Nephron (organoid): Measurements from ENCODE around the gene CCDC106.

ENCODE experiments used
- H3K27ac Mint-ChIP-seq, 3 experiments: 2 replicates each; pipeline ENCODE4 v1.8.0; 2020; ENCODE audit warnings: mixed read lengths in 3 of 3, mild to moderate bottlenecking in 2 of 3, moderate library complexity in 1 of 3
- H3K27me3 Mint-ChIP-seq: 2 replicates; pipeline ENCODE4 v1.8.0; 2021; ENCODE audit warnings: low read depth, mild to moderate bottlenecking, moderate library complexity, mixed read lengths
- H3K36me3 Mint-ChIP-seq: 2 replicates; pipeline ENCODE4 v1.8.0; 2020; ENCODE audit warnings: low read depth, mixed read lengths
- H3K4me1 Mint-ChIP-seq: 2 replicates; pipeline ENCODE4 v1.8.0; 2020; ENCODE audit warnings: mixed read lengths
- H3K4me3 Mint-ChIP-seq, 3 experiments: 2 replicates each; pipeline ENCODE4 v1.8.0; 2020; ENCODE audit warnings: mild to moderate bottlenecking in 3 of 3, mixed read lengths in 3 of 3, moderate library complexity in 2 of 3
- H3K9me3 Mint-ChIP-seq: 2 replicates; pipeline ENCODE4 v1.8.0; 2020; ENCODE audit warnings: mixed read lengths
- TF ChIP-seq, protein P1 (sequence below), 3 experiments: fragments of 200-600 bp; sonication (generic); IDR thresholded peaks; one replicate each; pipeline ENCODE4 v1.5.0; 2021; ENCODE audit warnings: antibody characterized with exemption in 3 of 3; ENCODE audit not compliant: unreplicated experiment in 3 of 3

Gene CCDC106

DNA sequence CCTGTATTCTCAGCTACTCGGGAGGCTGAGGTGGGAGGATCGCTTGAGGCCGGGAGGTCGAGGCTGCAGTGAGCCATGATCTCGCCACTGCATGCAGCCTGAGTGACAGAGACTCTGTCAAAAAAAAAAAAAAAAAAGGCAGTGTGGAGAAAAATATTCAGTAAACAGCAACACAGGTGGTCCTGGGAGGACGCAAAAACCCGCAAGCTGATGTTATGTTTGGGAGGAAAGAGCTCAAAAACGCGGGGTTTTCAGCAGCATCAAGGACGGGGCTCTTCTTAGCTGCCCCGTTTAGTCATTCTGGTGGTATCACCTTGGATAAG is 23.0 kb upstream of the CCDC106 start:
- peak overlapping the region; percentile 91 to 94 (median 93) for H3K4me3 Mint-ChIP-seq
- TF ChIP-seq, protein P1, sequence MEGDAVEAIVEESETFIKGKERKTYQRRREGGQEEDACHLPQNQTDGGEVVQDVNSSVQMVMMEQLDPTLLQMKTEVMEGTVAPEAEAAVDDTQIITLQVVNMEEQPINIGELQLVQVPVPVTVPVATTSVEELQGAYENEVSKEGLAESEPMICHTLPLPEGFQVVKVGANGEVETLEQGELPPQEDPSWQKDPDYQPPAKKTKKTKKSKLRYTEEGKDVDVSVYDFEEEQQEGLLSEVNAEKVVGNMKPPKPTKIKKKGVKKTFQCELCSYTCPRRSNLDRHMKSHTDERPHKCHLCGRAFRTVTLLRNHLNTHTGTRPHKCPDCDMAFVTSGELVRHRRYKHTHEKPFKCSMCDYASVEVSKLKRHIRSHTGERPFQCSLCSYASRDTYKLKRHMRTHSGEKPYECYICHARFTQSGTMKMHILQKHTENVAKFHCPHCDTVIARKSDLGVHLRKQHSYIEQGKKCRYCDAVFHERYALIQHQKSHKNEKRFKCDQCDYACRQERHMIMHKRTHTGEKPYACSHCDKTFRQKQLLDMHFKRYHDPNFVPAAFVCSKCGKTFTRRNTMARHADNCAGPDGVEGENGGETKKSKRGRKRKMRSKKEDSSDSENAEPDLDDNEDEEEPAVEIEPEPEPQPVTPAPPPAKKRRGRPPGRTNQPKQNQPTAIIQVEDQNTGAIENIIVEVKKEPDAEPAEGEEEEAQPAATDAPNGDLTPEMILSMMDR (IDR thresholded peaks at IDR 0.05; ENCODE audit: unreplicated experiment in 3 of 3), result no peak
- peak overlapping the region; percentile 96 to 99 (median 98) for H3K27ac Mint-ChIP-seq
- no peaks in the 10 kb centered on the region for H3K27me3 Mint-ChIP-seq
- no peaks in the 10 kb centered on the region for H3K9me3 Mint-ChIP-seq
- peaks cover 16% of the 10 kb centered on the region for H3K36me3 Mint-ChIP-seq
- H3K4me1 Mint-ChIP-seq, result peaks cover 18% of the 10 kb centered on the region

DNA sequence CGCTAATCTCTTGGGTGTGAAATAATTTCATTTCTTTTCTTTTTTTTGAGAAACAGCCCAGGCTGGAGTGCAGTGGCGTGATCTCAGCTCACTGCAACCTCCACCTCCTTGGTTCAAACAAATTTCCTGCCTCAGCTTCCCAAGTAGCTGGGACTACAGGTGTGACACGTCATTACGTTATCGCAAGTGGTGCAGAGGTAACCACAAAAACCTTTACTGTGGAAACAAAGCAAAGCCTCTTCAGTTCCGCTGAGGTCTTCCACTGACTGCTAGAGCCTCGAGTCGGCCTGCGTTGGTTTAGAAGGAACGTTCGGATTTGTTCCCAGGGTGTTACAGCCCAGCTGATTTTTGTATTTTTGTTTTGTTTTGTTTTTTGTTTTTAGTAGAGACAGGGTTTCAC is 21.7 kb upstream of the CCDC106 start:
- Mint-ChIP-seq H3K27ac (no peak overlapping the region), H3K27me3 (no peaks in the 10 kb centered on the region), H3K4me3 (peak overlapping the region in 2 of 3 experiments; percentile 59 to 70), H3K36me3 (peaks cover 10% of the 10 kb centered on the region), H3K4me1 (peaks cover 18% of the 10 kb centered on the region), H3K9me3 (no peaks in the 10 kb centered on the region)
- TF ChIP-seq, protein P1 (IDR thresholded peaks at IDR 0.05; ENCODE audit: unreplicated experiment in 3 of 3), result no peak

DNA sequence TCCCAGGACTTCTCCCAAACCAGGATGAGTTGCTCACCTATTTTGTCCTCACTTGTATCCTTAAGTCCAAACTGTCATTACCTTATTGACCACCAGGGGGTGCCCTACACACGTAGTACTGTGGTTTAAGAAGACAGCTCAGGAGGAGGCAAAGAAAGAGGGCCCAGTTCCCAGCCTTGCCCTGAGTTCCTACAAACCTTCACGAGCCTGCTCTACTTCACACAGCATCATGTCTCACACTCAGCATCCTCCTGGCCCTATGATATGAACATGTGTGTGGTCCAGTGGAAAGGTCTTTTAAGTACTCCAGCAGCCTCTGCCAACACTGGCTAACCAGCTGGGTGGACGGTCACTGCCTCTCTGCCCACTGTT is 15.6 kb upstream of the CCDC106 start:
- H3K4me1 Mint-ChIP-seq, result peaks cover 37% of the 10 kb centered on the region
- no peaks in the 10 kb centered on the region for H3K9me3 Mint-ChIP-seq
- H3K27ac Mint-ChIP-seq, result peak overlapping the region; percentile 17 to 79 (median 71)
- peaks cover 3% of the 10 kb centered on the region for H3K27me3 Mint-ChIP-seq
- TF ChIP-seq, protein P1 (IDR thresholded peaks at IDR 0.05; ENCODE audit: unreplicated experiment in 3 of 3), result peak; percentile 84 to 91 (median 87)
- H3K36me3 Mint-ChIP-seq, result no peaks in the 10 kb centered on the region
- peak overlapping the region; percentile 47 to 74 (median 49) for H3K4me3 Mint-ChIP-seq

DNA sequence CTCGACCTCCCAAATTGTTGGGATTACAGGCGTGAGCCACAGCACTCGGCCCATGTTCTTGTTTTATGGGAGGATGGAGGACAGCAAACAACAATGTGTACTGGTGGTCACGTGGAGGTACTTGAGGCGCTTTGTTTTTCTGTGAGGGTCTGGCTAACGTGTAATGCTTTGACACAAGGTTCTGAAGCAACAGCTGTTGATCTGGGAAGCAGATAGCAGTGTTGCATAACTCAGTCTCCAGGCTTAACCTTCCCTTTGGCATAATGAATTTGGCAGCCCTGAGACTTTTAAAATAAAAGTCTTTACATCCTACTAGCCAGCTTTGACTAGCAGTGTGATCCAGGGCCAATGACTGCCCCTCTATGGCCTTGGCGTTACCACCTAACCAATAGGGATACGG is 14.2 kb upstream of the CCDC106 start:
- peaks cover 45% of the 10 kb centered on the region for H3K4me1 Mint-ChIP-seq
- TF ChIP-seq, protein P1 (IDR thresholded peaks at IDR 0.05; ENCODE audit: unreplicated experiment in 3 of 3), result no peak
- peaks cover 5% of the 10 kb centered on the region for H3K36me3 Mint-ChIP-seq
- H3K4me3 Mint-ChIP-seq, result peak overlapping the region in 2 of 3 experiments; percentile 64 to 99
- H3K27me3 Mint-ChIP-seq, result peaks cover 3% of the 10 kb centered on the region
- no peak overlapping the region for H3K27ac Mint-ChIP-seq
- H3K9me3 Mint-ChIP-seq, result no peaks in the 10 kb centered on the region

DNA sequence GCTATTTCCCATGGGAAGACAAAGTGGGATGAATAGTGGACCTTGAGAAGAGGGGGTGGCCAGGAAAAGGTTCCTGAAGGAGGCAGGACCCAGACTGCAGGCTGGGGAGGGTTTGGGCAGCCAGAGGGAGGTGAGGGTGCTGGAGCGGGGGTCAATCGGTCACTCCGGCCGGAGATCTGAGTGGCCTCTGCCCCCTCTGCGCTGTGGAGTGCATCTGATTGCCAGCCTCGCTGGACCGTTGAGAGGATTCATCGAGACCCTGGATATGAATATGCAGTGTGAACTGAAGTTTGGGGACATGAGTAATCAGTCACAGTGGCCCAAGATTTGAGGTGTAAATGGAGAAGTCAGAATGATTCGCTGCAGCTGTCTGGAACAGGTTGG is 12.7 kb upstream of the CCDC106 start:
- Mint-ChIP-seq H3K4me1 (peaks cover 51% of the 10 kb centered on the region), H3K4me3 (peak overlapping the region; percentile 96 to 99 (median 96)), H3K36me3 (peaks cover 8% of the 10 kb centered on the region), H3K27ac (peak overlapping the region; percentile 92 to 96 (median 96)), H3K27me3 (peaks cover 3% of the 10 kb centered on the region), H3K9me3 (no peaks in the 10 kb centered on the region)
- TF ChIP-seq, protein P1 (IDR thresholded peaks at IDR 0.05; ENCODE audit: unreplicated experiment in 3 of 3), result no peak

DNA sequence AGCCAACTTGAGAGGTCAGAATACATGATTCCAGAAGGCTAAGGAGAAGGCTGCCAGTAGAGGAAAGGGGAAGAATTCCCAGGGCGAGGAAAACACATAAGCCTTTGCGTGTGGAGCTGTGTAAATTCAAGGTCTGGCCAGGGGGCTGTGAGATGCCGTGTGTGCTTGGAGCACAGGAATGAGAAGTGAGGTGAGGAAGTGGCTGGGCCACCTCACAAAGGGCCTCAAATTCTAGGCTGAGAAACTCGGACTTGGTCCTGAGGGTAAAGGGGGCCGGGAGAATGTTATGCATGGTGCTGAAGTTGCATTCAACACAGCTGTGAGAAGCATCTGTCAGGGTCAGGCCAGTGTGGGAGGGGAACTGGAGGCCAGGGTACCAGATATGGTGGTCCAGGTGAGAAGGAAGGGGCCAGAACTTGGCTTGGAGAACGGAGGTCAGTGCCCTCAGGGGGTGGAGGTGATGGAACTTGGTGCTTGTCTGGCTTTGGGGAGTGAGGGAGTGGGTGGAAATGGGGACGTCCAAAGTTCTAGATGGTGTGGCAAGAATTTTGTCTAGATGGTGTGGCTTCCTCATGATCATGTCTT is 12.1 kb upstream of the CCDC106 start:
- peak overlapping the region; percentile 49 to 96 (median 92) for H3K27ac Mint-ChIP-seq
- H3K36me3 Mint-ChIP-seq, result peaks cover 8% of the 10 kb centered on the region
- peak overlapping the region; percentile 96 to 99 (median 96) for H3K4me3 Mint-ChIP-seq
- no peaks in the 10 kb centered on the region for H3K9me3 Mint-ChIP-seq
- TF ChIP-seq, protein P1 (IDR thresholded peaks at IDR 0.05; ENCODE audit: unreplicated experiment in 3 of 3), result no peak
- H3K4me1 Mint-ChIP-seq, result peaks cover 54% of the 10 kb centered on the region
- H3K27me3 Mint-ChIP-seq, result peaks cover 3% of the 10 kb centered on the region
